GM12878 (cell line): ENCODE measurements around the gene ARHGAP22. TPM values are rescaled to one million over a fixed set of nuclear protein-coding genes. Genes with fewer than 3 reads are reported as not detected.

ENCODE experiments used
- ATAC-seq: fragments of 200-7000 bp; cut with Tn5 transposase; 3 replicates; pipeline ENCODE4 v1.9.1; 2020; ENCODE audit warnings: mild to moderate bottlenecking, moderate library complexity
- BruUV-seq: library from RNA; stranded (reverse); fragments of 400-500 nt; replicated peaks from 2 replicates; lab custom pipeline; 2021; lab: Mats Ljungman, UMichigan
- CTCF ChIA-PET: fragments of 300-600 bp; sonication (Branson Sonifier 250); formaldehyde crosslinking; extraction: SDS; loops from one replicate; lab custom pipeline; 2021; ENCODE audit warnings: inconsistent platforms; lab: Yijun Ruan, JAX
- POLR2A ChIA-PET: fragments of 350-600 bp; formaldehyde crosslinking; extraction: SDS; loops from one replicate; lab custom pipeline; 2021; ENCODE audit warnings: inconsistent platforms; lab: Charles Lee
- RAD21 ChIA-PET: fragments of 300-600 bp; sonication (Branson Sonifier 250); formaldehyde crosslinking; loops from one replicate; lab custom pipeline; 2023; ENCODE audit warnings: antibody characterized with exemption; ENCODE audit not compliant: unreplicated experiment; lab: Charles Lee
- SMC1A ChIA-PET: fragments of 300-600 bp; sonication (Branson Sonifier 250); formaldehyde crosslinking; loops from one replicate; lab custom pipeline; 2023; ENCODE audit not compliant: unreplicated experiment, uncharacterized antibody; lab: Charles Lee
- DNase-seq: peaks from one replicate; pipeline ENCODE4 v3.0.0-alpha.2; 2011; ENCODE audit warnings: low read depth, low spot score
- FAIRE-seq: peaks from 3 replicates; lab custom pipeline; 2011; peaks lifted over from hg19 to GRCh38; lab: Jason Lieb, UNC
- H2AFZ ChIP-seq: 2 replicates; pipeline ENCODE4 v1.6.0; 2011; ENCODE audit warnings: low read depth, low read length, control low read depth; ENCODE audit not compliant: control insufficient read depth
- H3K27ac ChIP-seq: 2 replicates; pipeline ENCODE4 v1.5.1; 2011; ENCODE audit warnings: control low read depth; ENCODE audit not compliant: control insufficient read depth, insufficient read depth
- H3K27me3 ChIP-seq, 2 experiments: replicated peaks in 1 of 2; 2 replicates each; pipeline versions ENCODE4 v1.6.0 to v1.6.1; 2011; ENCODE audit warnings: low read length in 1 of 2; ENCODE audit not compliant: control insufficient read depth in 2 of 2, insufficient read depth in 2 of 2
- H3K36me3 ChIP-seq, 2 experiments: 2 replicates each; pipeline ENCODE4 v1.5.1; 2011; ENCODE audit warnings: low read length in 1 of 2; ENCODE audit not compliant: control insufficient read depth in 2 of 2, insufficient read depth in 2 of 2
- H3K4me1 ChIP-seq: 2 replicates; pipeline ENCODE4 v1.6.1; 2011; ENCODE audit warnings: mild to moderate bottlenecking, low read length, moderate library complexity, mixed read lengths; ENCODE audit not compliant: control insufficient read depth, insufficient read depth
- H3K4me2 ChIP-seq: 2 replicates; pipeline ENCODE4 v1.6.0; 2011; ENCODE audit warnings: control low read depth; ENCODE audit not compliant: control insufficient read depth, insufficient read depth
- H3K4me3 ChIP-seq: fragments of 200-600 bp; sonication (generic); 2 replicates; pipeline ENCODE4 v1.5.1; 2016
- H3K79me2 ChIP-seq: 2 replicates; pipeline ENCODE4 v1.6.0; 2011; ENCODE audit warnings: low read length; ENCODE audit not compliant: control insufficient read depth, insufficient read depth
- H3K9ac ChIP-seq: 2 replicates; pipeline ENCODE4 v1.8.0; 2011; ENCODE audit warnings: low read length, control low read depth, mixed read lengths; ENCODE audit not compliant: control insufficient read depth, insufficient read depth
- H3K9me3 ChIP-seq: replicated peaks from 3 replicates; pipeline ENCODE4 v1.5.1; 2011; ENCODE audit warnings: mild to moderate bottlenecking, low read length; ENCODE audit not compliant: control insufficient read depth, insufficient read depth
- H4K20me1 ChIP-seq: 2 replicates; pipeline ENCODE4 v1.6.0; 2011; ENCODE audit not compliant: control insufficient read depth, insufficient read depth
- ATF3 ChIP-seq: IDR thresholded peaks from 2 replicates; pipeline ENCODE4 v1.6.1; 2011; ENCODE audit warnings: low read depth, mild to moderate bottlenecking, low read length, moderate library complexity, borderline replicate concordance; ENCODE audit errors: extremely low read depth
- BCL11A ChIP-seq: IDR thresholded peaks from 2 replicates; pipeline ENCODE4 v1.6.1; 2011; ENCODE audit warnings: low read depth, low read length
- BHLHE40 ChIP-seq, 2 experiments: fragments of 450-650 bp in 1 of 2; IDR thresholded peaks; 2 replicates each; pipeline ENCODE4 v1.6.1; 2011 to 2017; ENCODE audit warnings: low read depth in 2 of 2, borderline replicate concordance in 1 of 2, improper control_type of control experiment in 1 of 2, low read length in 1 of 2, mild to moderate bottlenecking in 1 of 2
- BMI1 ChIP-seq: fragments of 450-650 bp; IDR thresholded peaks from 2 replicates; pipeline ENCODE4 v1.6.1; 2016; ENCODE audit warnings: mild to moderate bottlenecking, moderate library complexity, borderline replicate concordance
- BRCA1 ChIP-seq: IDR thresholded peaks from 2 replicates; pipeline ENCODE4 v1.6.1; 2011; ENCODE audit warnings: low read depth, low read length, improper control_type of control experiment
- FOXM1 ChIP-seq: IDR thresholded peaks from 2 replicates; pipeline ENCODE4 v1.6.1; 2012; ENCODE audit warnings: low read depth, mild to moderate bottlenecking, inconsistent platforms, low read length, moderate library complexity
- JUNB ChIP-seq: IDR thresholded peaks from 2 replicates; pipeline ENCODE4 v1.6.1; 2016; ENCODE audit warnings: antibody characterized with exemption, mild to moderate bottlenecking
- MYC ChIP-seq: IDR thresholded peaks from 2 replicates; pipeline ENCODE4 v1.6.1; 2011; ENCODE audit warnings: mild to moderate bottlenecking, low read length, moderate library complexity, inconsistent platforms; ENCODE audit not compliant: insufficient read depth, insufficient replicate concordance, insufficient read length, severe bottlenecking
- NFXL1 ChIP-seq: fragments of 450-650 bp; IDR thresholded peaks from 2 replicates; pipeline ENCODE4 v1.6.1; 2017; ENCODE audit warnings: antibody characterized with exemption, mild to moderate bottlenecking, borderline replicate concordance
- NR2C1 ChIP-seq: fragments of 450-650 bp; IDR thresholded peaks from 2 replicates; pipeline ENCODE4 v1.6.1; 2017; ENCODE audit warnings: antibody characterized with exemption, mild to moderate bottlenecking, moderate library complexity
- NR2C2 ChIP-seq: IDR thresholded peaks from 2 replicates; pipeline ENCODE4 v1.6.1; 2011; ENCODE audit warnings: borderline replicate concordance, low read depth; ENCODE audit not compliant: control insufficient read depth, insufficient read length
- PAX8 ChIP-seq: fragments of 450-650 bp; IDR thresholded peaks from 2 replicates; pipeline ENCODE4 v1.6.1; 2017; ENCODE audit warnings: mild to moderate bottlenecking, moderate library complexity
- POLR2AphosphoS5 ChIP-seq: IDR thresholded peaks from 2 replicates; pipeline ENCODE4 v1.6.1; 2011; ENCODE audit warnings: mild to moderate bottlenecking, low read length, inconsistent platforms
- SPI1 ChIP-seq: IDR thresholded peaks from 2 replicates; pipeline ENCODE4 v1.6.1; 2011; ENCODE audit warnings: low read depth, mild to moderate bottlenecking, low read length, moderate library complexity, borderline replicate concordance; ENCODE audit not compliant: insufficient read depth
- STAT1 ChIP-seq: fragments of 450-650 bp; conservative IDR thresholded peaks from 2 replicates; pipeline ENCODE4 v1.6.1; 2014; ENCODE audit warnings: antibody characterized with exemption, mild to moderate bottlenecking
- WRNIP1 ChIP-seq: IDR thresholded peaks from 2 replicates; pipeline ENCODE4 v1.6.1; 2011; ENCODE audit warnings: low read depth, low read length, improper control_type of control experiment, borderline replicate concordance
- ZNF384 ChIP-seq: IDR thresholded peaks from 2 replicates; pipeline ENCODE4 v1.6.1; 2012; ENCODE audit warnings: low read depth, mild to moderate bottlenecking, low read length, improper control_type of control experiment, borderline replicate concordance
- ZNF592 ChIP-seq: fragments of 450-650 bp; IDR thresholded peaks from 2 replicates; pipeline ENCODE4 v1.6.1; 2017; ENCODE audit warnings: mild to moderate bottlenecking, moderate library complexity
- ZNF622 ChIP-seq: fragments of 450-650 bp; IDR thresholded peaks from 2 replicates; pipeline ENCODE4 v1.6.1; 2017; ENCODE audit warnings: mild to moderate bottlenecking, inconsistent platforms
- WGBS: methylation state at CpG from one replicate; pipeline ENCODE4 v1.1.6; 2016; ENCODE audit warnings: low lambda C conversion rate; ENCODE audit not compliant: insufficient replicate concordance, insufficient coverage; ENCODE audit errors: missing lambda C conversion rate; 5-methylcytosine and 5-hydroxymethylcytosine counted together
- in situ Hi-C: fragments of 300-500 bp; cut with MboI; formaldehyde crosslinking; loops from 9 replicates; pipeline ENCODE4 v1.14.3; 2018; ENCODE audit warnings: mixed read lengths
- intact Hi-C: fragments of 100-400 bp; cut with micrococcal nuclease; formaldehyde crosslinking; loops from one replicate; pipeline ENCODE4 v1.14.2; 2022; ENCODE audit not compliant: unreplicated experiment
- polyA plus RNA-seq, 11 experiments: library from polyadenylated mRNA; depleted of rRNA in 4 of 11; unstranded in 6 of 11; stranded (reverse) in 5 of 11; fragments of >200 nt; fragmentation: Nextera tagmentation in 4 of 11; fragmentation: Illumina TruSeq in 1 of 11; extraction: Ambion mirVana in 4 of 11; extraction: Trizol in 1 of 11; gene quantifications; 1 replicate in 1 of 11; 2 replicates in 10 of 11; pipeline versions ENCODE4 v1.2.1 to v1.2.3, GENCODE V29; 2011 to 2016; ENCODE audit warnings: inconsistent platforms in 2 of 11, missing spikeins in 2 of 11, low read depth in 1 of 11
- total RNA-seq, 4 experiments: library from RNA; depleted of rRNA in 3 of 4; stranded (reverse); fragments of >200 nt in 3 of 4; fragmentation: Illumina TruSeq in 1 of 4; extraction: Trizol in 1 of 4; gene quantifications; 2 replicates each; pipeline versions ENCODE4 v1.2.1 to v1.2.3, GENCODE V29; 2013 to 2021

ARHGAP22 gene
- total and polyA plus RNA-seq, 10 of the 15 experiments (the other 5 are each of a cell fraction or from before 2014, with no cell fraction given), result 0.07 to 0.61 (median 0.18) TPM; not detected in 5

GRCh38 chr10:48549236-48549635 is 55.6 kb downstream of the ARHGAP22 start (continued):
- TF ChIP-seq BHLHE40 (IDR thresholded peaks at IDR 0.05; ENCODE audit: borderline replicate concordance in 1 of 2, low read depth in 2 of 2, low read length in 1 of 2) (no peak), PAX8 (no peak), NR2C2 (no peak), ZNF384 (no peak), NR2C1 (no peak), SPI1 (no peak), ATF3 (no peak)

GRCh38 chr10:48548531-48549135 is 56.2 kb downstream of the ARHGAP22 start:
- no TSS peak for BruUV-seq
- POLR2A ChIA-PET, result no interaction called here
- Histone ChIP-seq H3K4me1 (no peaks in the 10 kb centered on the region), H3K36me3 (no peaks in the 10 kb centered on the region), H2AFZ (no peak overlapping the region), H3K27ac (no peak overlapping the region), H3K79me2 (no peaks in the 10 kb centered on the region), H3K4me2 (no peak overlapping the region), H3K4me3 (no peak overlapping the region), H4K20me1 (no peaks in the 10 kb centered on the region), H3K9me3 (no peaks in the 10 kb centered on the region), H3K27me3 (no peaks in the 10 kb centered on the region), H3K9ac (no peak overlapping the region)
- FAIRE-seq, result no peak
- intact Hi-C loops, result no loop called here
- DNase-seq, result no peak
- SMC1A ChIA-PET, result interaction anchor here (0.6 to 10.7 kb wide), 10 partner anchors 14 to 185 kb away, joined by 3 to 173 read pairs (median 6); partner anchors contain the start of gene ARHGAP22
- RAD21 ChIA-PET, result interaction anchor here (1.0 to 21.1 kb wide), 3 partner anchors 49 to 251 kb away, joined by 3 to 333 read pairs (median 3); no protein-coding TSS in a partner anchor
- ATAC-seq, result no peak
- in situ Hi-C loops, result no loop called here
- WGBS, result 29% methylated on average over 7 of the region's 7 CpGs
- CTCF ChIA-PET, result interaction anchor here (0.6 to 19.6 kb wide), 8 partner anchors 15 to 239 kb away, joined by 3 to 436 read pairs (median 4); partner anchors contain the start of gene ARHGAP22
- TF ChIP-seq JUNB (no peak), BRCA1 (no peak), MYC (no peak), FOXM1 (no peak), NFXL1 (no peak), ZNF622 (no peak), BCL11A (no peak), STAT1 (no peak), PAX8 (no peak), BMI1 (no peak), POLR2AphosphoS5 (no peak), ZNF592 (no peak), WRNIP1 (no peak)
